Measurements from ENCODE around the gene STEAP4.
"Not testable (repeated sequence)": the region's sequence is repeated elsewhere in the genome, so short reads cannot be mapped to it uniquely, and the experiment has no call there.

Gene STEAP4

GRCh38 chr7:88276605-88277153 is 30.0 kb downstream of the STEAP4 start:
- no peak for TF ChIP-seq CTCF (conservative IDR thresholded peaks at IDR 0.05; ENCODE audit: low read depth, low read length)
- no peak for DNase-seq (ENCODE audit: low read depth)
- no peak overlapping the region for H3K4me3 ChIP-seq (ENCODE audit: low read length)

- H3K4me3 ChIP-seq (ENCODE audit: low read length); DNase-seq (ENCODE audit: low read depth): not testable (repeated sequence)
Measured at GRCh38 chr7:88274856-88275255, 31.8 kb downstream of the STEAP4 start.

GRCh38 chr7:88269586-88269985 is 37.1 kb downstream of the STEAP4 start:
- no peak for DNase-seq (ENCODE audit: low read depth)
- no peak overlapping the region for H3K4me3 ChIP-seq (ENCODE audit: low read length)
- TF ChIP-seq CTCF (conservative IDR thresholded peaks at IDR 0.05; ENCODE audit: low read depth, low read length), result no peak

GRCh38 chr7:88268858-88269257 is 37.8 kb downstream of the STEAP4 start:
- no peak overlapping the region for H3K4me3 ChIP-seq (ENCODE audit: low read length)
- TF ChIP-seq CTCF (conservative IDR thresholded peaks at IDR 0.05; ENCODE audit: low read depth, low read length), result no peak
- no peak for DNase-seq (ENCODE audit: low read depth)

GRCh38 chr7:88268051-88268450 is 38.6 kb downstream of the STEAP4 start:
- DNase-seq (ENCODE audit: low read depth), result no peak
- TF ChIP-seq CTCF (conservative IDR thresholded peaks at IDR 0.05; ENCODE audit: low read depth, low read length), result no peak
- H3K4me3 ChIP-seq (ENCODE audit: low read length), result no peak overlapping the region

GRCh38 chr7:88267421-88267820 is 39.3 kb downstream of the STEAP4 start:
- no peak for DNase-seq (ENCODE audit: low read depth)
- TF ChIP-seq CTCF (conservative IDR thresholded peaks at IDR 0.05; ENCODE audit: low read depth, low read length), result no peak
- H3K4me3 ChIP-seq (ENCODE audit: low read length), result no peak overlapping the region

- peak; percentile 33 for DNase-seq (ENCODE audit: low read depth)
- H3K4me3 ChIP-seq (ENCODE audit: low read length), result not testable (repeated sequence)
Measured at GRCh38 chr7:88264987-88265386, 41.7 kb downstream of the STEAP4 start.

- DNase-seq (ENCODE audit: low read depth), result no peak
- no peak overlapping the region for H3K4me3 ChIP-seq (ENCODE audit: low read length)
- TF ChIP-seq CTCF (conservative IDR thresholded peaks at IDR 0.05; ENCODE audit: low read depth, low read length), result no peak
Measured at GRCh38 chr7:88262562-88262961, 44.1 kb downstream of the STEAP4 start.
